Effector memory CD8-positive, alpha-beta T cell (primary cell): ENCODE measurements around the gene CTIF.

Experiments used
- ATAC-seq: fragments of 150-1000 bp; cut with Tn5 transposase; replicated peaks from 2 replicates; pipeline ENCODE4 v1.10.0; 2021; ENCODE audit warnings: mild to moderate bottlenecking, moderate library complexity
- DNase-seq, 3 experiments: peaks; one replicate each; pipeline ENCODE4 v3.0.0; 2021
- H3K27ac Mint-ChIP-seq, 2 donors: one replicate each; pipeline ENCODE4 v1.8.0; 2022; ENCODE audit warnings: mild to moderate bottlenecking in 2 of 2, mixed read lengths in 2 of 2, moderate library complexity in 2 of 2
- H3K27me3 Mint-ChIP-seq, 2 donors: one replicate each; pipeline ENCODE4 v1.8.0; 2022; ENCODE audit warnings: mixed read lengths in 2 of 2
- H3K36me3 Mint-ChIP-seq: one replicate; pipeline ENCODE4 v1.8.0; 2022; ENCODE audit warnings: mild to moderate bottlenecking, moderate library complexity, mixed read lengths; ENCODE audit not compliant: insufficient read depth
- H3K4me1 Mint-ChIP-seq, 2 donors: one replicate each; pipeline ENCODE4 v1.8.0; 2022; ENCODE audit warnings: low read depth in 2 of 2, mixed read lengths in 2 of 2
- H3K4me3 Mint-ChIP-seq, 2 donors: one replicate each; pipeline ENCODE4 v1.8.0; 2022; ENCODE audit warnings: mild to moderate bottlenecking in 2 of 2, mixed read lengths in 2 of 2, moderate library complexity in 2 of 2
- H3K9me3 Mint-ChIP-seq, 2 donors: one replicate each; pipeline ENCODE4 v1.8.0; 2022; ENCODE audit warnings: mixed read lengths in 2 of 2

The CTIF gene

DNA sequence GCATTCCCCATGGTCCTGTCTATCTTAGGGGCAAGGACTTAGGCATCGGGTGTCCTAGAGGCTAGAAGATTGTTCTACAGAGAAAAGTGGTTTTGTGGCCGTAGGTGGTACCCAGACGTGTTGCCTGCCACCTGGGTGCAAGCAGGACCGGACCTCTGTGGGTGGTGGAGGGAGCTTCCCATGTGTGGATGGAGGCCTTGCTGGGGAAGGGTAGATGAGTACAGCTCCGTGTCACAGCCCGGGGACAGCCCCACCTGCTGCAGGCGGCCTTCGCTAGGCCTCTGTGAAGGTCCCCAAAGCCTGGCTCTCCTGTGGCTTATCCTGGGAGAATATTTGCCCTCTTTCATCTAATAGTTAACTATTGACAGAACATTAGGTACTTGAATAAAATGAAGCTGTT lies 25.3 kb downstream of the CTIF start:
- H3K36me3 Mint-ChIP-seq, result no peaks in the 10 kb centered on the region
- H3K4me3 Mint-ChIP-seq, result no peak overlapping the region
- H3K27me3 Mint-ChIP-seq, result peaks cover 0 to 6% of the 10 kb centered on the region in 2 donors
- no peaks in the 10 kb centered on the region for H3K9me3 Mint-ChIP-seq
- H3K4me1 Mint-ChIP-seq, result peaks cover 0 to 1% of the 10 kb centered on the region in 2 donors
- ATAC-seq (no peak), DNase-seq (no peak)
- no peak overlapping the region for H3K27ac Mint-ChIP-seq

DNA sequence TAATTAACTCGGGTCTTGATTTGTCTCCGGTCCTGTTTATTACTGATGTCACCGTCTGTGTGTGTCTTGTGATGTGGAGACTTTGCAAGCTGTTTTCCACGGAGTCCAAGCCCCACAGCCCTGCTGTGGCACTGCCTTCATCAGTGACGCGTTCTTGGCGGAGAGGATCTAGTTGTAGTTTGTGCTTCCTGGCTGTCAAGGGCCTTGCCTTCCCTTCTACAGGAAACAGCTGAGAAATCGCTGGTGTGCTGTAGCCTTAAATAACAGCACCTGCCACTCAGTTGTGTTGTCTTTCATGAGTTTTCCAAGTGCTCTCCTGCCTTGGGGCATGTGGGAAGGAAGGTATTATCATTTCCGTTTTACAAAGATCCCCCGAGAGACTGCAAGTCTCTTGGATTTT lies 26.3 kb downstream of the CTIF start:
- H3K36me3 Mint-ChIP-seq, result no peaks in the 10 kb centered on the region
- H3K9me3 Mint-ChIP-seq, result no peaks in the 10 kb centered on the region
- H3K27ac Mint-ChIP-seq, result no peak overlapping the region
- peaks cover 0 to 11% of the 10 kb centered on the region in 2 donors for H3K27me3 Mint-ChIP-seq
- DNase-seq, result no peak
- H3K4me1 Mint-ChIP-seq, result peaks cover 0 to 1% of the 10 kb centered on the region in 2 donors
- no peak for ATAC-seq
- H3K4me3 Mint-ChIP-seq, result no peak overlapping the region

DNA sequence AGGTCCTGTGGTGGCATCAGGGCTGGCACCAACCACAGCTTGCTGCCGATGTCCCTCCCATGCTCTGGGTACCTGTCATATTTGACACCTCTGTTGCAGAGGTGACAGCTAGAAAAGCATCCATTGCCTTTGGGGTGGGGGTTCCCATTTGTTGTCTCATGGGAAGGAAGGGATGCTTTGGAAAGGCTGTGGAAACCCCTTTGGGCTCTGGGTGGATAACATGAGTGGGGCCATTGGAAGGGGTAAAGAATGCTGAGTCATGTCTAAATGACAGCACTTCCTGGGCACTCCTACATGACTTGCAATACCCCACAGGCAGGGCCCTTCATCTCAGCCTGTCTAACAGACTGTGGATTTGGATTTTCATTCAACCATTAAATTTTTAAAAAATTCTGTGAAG lies 27.8 kb downstream of the CTIF start:
- no peak overlapping the region for H3K27ac Mint-ChIP-seq
- ATAC-seq, result no peak
- no peak for DNase-seq
- H3K4me3 Mint-ChIP-seq, result no peak overlapping the region
- H3K4me1 Mint-ChIP-seq, result peaks cover 0 to 1% of the 10 kb centered on the region in 2 donors
- no peaks in the 10 kb centered on the region for H3K9me3 Mint-ChIP-seq
- no peaks in the 10 kb centered on the region for H3K36me3 Mint-ChIP-seq
- peaks cover 0 to 18% of the 10 kb centered on the region in 2 donors for H3K27me3 Mint-ChIP-seq

DNA sequence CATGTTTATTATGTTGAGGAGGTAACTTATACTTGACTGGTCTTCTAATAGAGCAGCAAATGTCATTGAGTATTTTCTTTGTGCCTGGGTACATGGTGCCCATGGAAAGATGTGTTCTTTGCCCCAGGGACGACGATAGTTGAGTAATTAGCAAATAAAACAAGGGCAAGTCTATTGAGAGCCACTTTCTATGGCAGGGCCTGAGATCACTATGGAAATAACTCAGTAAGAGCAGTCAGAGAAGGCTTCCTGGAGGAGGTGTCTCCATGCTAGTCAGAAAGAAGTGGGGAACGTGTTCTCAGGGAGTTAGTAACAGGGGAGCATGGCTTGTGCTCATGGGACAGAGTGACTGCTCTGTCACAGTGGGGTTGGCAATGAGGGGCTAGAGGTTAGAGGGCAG lies 28.6 kb downstream of the CTIF start:
- DNase-seq, result no peak
- ATAC-seq, result no peak

DNA sequence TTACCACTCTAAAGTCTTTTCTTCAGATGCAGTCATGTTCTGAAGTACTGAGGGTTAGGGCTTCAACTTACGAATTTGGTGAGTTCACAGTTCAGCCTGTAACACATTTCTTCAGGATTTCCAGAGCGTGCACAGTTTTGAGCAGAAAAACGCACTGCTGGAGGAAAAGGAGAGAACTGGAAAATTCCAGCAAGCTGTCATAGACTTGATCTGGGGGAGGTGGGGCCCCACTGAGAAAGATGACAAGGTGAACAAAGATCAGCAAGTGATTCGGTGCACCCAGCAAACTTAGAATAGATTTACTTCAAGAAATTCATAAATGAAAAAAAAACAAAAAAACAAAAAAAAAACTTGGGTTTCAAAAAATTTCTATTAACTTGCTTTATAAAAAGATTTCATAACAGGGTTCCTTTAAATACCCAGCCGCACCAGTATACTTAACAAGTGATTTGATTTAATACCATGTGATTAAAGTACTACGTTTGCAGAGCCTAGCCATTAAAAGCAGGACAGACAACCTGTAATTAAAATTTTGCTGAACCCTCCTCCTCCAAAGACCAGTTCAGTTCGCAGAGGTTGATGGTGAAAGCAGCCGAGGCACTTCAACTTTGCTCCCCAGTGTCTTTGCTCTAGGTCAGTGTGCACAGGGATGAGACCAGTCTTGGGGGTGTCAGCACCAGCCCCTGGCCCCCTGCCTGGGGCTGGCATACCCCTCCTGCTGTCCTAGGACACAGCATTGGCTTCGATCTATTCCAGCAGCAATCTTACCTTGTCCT lies 30.5 kb downstream of the CTIF start:
- Mint-ChIP-seq H3K4me1 (no peaks in the 10 kb centered on the region), H3K9me3 (no peaks in the 10 kb centered on the region), H3K27ac (no peak overlapping the region), H3K4me3 (no peak overlapping the region), H3K36me3 (peaks cover 4% of the 10 kb centered on the region), H3K27me3 (peaks cover 0 to 21% of the 10 kb centered on the region in 2 donors)
- ATAC-seq (no peak), DNase-seq (no peak)

More for the DNA sequence above, 28.6 kb downstream of the CTIF start:
- H3K36me3 Mint-ChIP-seq, result no peaks in the 10 kb centered on the region
- H3K27me3 Mint-ChIP-seq, result peaks cover 0 to 18% of the 10 kb centered on the region in 2 donors
- no peak overlapping the region for H3K27ac Mint-ChIP-seq
- H3K4me3 Mint-ChIP-seq, result no peak overlapping the region
- H3K9me3 Mint-ChIP-seq, result no peaks in the 10 kb centered on the region
- peaks cover 0 to 1% of the 10 kb centered on the region in 2 donors for H3K4me1 Mint-ChIP-seq

DNA sequence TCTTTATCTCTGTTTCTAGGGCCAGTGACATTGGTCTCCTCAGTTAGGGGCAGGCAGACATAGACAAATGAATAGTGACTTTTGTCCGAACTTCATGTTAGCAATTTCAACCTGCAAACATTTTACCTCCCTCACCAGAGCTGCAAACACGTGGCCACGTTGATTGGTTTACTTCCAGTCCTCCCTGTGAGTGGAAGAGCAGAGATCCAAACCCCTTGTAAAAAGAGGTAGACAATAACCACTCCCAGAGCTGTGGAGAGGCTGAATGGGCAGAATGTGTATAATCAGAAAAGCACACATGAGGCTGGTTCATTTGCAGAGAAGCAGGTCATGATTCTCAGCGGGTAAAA lies 31.1 kb downstream of the CTIF start:
- no peaks in the 10 kb centered on the region for H3K9me3 Mint-ChIP-seq
- ATAC-seq (no peak), DNase-seq (no peak)
- no peak overlapping the region for H3K4me3 Mint-ChIP-seq
- H3K4me1 Mint-ChIP-seq, result no peaks in the 10 kb centered on the region
- no peak overlapping the region for H3K27ac Mint-ChIP-seq
- H3K36me3 Mint-ChIP-seq, result peaks cover 4% of the 10 kb centered on the region
- peaks cover 0 to 22% of the 10 kb centered on the region in 2 donors for H3K27me3 Mint-ChIP-seq

DNA sequence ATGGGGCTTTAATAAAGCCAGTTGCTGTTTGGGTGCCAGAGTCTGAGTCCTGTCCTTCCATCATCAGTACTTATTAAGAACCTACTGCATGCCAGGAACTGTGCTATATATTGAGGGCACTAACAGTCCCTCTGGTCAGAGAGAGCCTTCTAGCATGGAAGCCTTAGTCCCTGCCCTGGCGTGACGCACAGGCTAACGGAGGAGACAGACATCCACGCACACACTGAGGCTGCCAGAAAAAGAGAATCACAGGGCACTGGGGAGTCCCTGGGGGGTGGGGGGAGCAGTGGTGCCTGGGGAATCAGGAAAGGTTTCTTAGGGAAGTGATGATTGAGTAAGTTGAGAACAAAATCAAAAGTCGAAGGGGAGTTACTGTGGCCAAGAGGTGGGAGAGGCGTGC lies 31.5 kb downstream of the CTIF start:
- H3K9me3 Mint-ChIP-seq, result no peaks in the 10 kb centered on the region
- H3K4me3 Mint-ChIP-seq, result no peak overlapping the region
- no peaks in the 10 kb centered on the region for H3K4me1 Mint-ChIP-seq
- ATAC-seq, result no peak
- no peak for DNase-seq
- H3K36me3 Mint-ChIP-seq, result peaks cover 4% of the 10 kb centered on the region
- peaks cover 0 to 22% of the 10 kb centered on the region in 2 donors for H3K27me3 Mint-ChIP-seq
- no peak overlapping the region for H3K27ac Mint-ChIP-seq

DNA sequence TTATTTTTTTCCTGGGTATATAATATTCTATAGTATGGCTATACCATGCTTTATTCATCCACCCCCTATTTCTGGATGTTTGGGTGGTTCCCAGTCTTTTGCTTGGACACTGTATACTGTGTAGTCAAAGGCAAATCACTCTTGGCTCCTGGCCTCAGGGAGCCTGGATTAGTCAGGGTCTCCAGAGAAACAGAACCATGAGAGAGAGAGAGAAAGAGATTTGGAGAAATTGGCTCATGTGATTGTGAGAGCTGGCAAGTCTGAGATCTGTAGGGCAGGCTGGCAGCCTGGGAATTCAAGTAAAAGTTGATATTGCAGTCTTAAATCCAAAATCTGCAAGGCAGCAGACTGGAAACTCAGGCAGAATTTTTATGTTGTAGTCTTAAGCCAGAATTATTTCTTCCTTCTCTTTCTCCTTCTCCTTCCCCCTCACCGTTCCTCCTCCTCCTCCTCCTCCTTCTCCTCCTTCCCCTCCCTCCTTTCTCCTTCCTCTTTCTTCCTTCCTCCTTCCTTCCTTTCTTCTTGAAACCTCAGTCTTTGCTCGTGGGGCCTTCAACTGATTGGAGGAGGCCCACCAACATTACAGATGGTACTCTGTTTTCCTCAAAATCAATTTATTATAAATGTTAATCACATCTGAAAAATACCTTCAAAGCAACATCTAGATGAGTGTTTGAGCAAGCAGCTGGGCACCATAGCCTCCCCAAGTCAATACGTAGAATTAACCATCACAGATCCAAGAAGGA lies 33.0 kb downstream of the CTIF start:
- Mint-ChIP-seq H3K9me3 (no peaks in the 10 kb centered on the region), H3K27ac (no peak overlapping the region), H3K4me3 (no peak overlapping the region), H3K27me3 (peaks cover 0 to 22% of the 10 kb centered on the region in 2 donors), H3K4me1 (no peaks in the 10 kb centered on the region), H3K36me3 (peaks cover 4% of the 10 kb centered on the region)
- no peak for DNase-seq
- no peak for ATAC-seq

DNA sequence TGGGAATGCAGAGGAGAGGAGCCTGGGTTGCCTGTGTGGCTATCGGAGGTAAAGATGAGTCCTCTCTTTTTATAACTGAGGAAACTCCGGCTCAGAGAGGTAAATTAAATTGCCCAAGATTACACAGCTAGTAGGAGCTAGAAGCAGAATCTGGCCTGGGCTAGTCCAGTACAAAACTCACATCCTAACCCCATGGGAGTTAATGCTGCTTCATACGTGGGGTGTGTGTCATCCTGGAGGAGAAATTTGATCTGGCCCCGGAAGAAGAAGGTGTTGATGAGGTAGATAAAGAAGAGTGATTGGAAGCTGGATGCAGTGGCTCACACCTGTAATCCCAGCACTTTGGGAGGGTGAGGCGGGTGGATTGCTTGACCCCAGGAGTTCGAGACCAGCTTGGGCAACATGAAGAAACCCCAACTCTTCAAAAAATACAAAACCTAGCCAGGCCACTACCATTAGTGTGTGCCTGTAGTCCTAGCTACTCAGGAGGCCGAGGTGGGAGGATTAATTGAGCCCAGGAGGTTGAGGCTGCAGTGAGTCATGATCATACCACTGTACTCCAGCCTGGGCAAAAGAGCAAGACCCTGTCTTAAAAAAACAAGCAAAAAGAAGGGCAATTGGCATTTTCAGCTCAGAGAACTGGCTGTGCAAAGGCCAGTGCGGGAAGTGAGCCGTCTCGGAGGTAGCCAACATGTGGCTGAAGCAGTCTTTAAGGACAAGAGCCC lies 33.7 kb downstream of the CTIF start:
- ATAC-seq (no peak), DNase-seq (no peak)
- Mint-ChIP-seq H3K36me3 (peaks cover 4% of the 10 kb centered on the region), H3K27ac (no peak overlapping the region), H3K4me3 (no peak overlapping the region), H3K9me3 (no peaks in the 10 kb centered on the region), H3K4me1 (no peaks in the 10 kb centered on the region), H3K27me3 (peaks cover 0 to 22% of the 10 kb centered on the region in 2 donors)

DNA sequence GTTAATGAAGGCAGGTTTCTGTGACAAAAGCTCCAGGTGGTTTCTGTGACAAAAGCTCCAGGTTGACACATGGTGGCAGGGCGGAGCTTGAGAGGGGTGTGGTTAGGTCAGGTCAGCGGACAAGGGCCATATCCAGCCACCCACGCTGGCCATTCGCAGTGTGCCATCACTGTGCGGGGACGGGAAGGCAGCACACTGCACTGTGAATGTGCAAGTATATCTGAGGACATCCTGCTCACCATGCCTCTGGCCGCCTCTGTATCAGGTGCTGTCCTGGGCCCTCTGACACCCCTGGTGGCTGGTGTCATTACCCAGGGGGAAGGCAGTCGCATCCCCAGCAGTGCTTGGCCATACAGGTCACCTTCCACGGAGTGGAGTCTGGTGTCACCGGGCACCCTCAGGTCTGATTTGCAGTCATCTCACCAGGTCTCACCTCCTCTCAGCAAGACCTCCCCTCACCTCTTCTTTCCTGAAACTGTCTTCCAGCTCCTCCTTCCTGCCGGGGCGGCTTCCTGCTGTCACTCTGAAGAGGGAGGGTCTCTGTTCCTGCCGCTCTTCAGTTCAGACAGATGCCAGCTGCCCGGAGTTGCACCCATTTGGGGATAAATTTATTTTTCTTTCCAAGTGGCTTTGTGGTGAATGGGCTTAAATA lies 34.9 kb downstream of the CTIF start:
- Mint-ChIP-seq H3K4me1 (no peaks in the 10 kb centered on the region), H3K27ac (no peak overlapping the region), H3K36me3 (peaks cover 4% of the 10 kb centered on the region), H3K9me3 (no peaks in the 10 kb centered on the region), H3K4me3 (no peak overlapping the region), H3K27me3 (peaks cover 0 to 22% of the 10 kb centered on the region in 2 donors)
- DNase-seq (no peak), ATAC-seq (no peak)

DNA sequence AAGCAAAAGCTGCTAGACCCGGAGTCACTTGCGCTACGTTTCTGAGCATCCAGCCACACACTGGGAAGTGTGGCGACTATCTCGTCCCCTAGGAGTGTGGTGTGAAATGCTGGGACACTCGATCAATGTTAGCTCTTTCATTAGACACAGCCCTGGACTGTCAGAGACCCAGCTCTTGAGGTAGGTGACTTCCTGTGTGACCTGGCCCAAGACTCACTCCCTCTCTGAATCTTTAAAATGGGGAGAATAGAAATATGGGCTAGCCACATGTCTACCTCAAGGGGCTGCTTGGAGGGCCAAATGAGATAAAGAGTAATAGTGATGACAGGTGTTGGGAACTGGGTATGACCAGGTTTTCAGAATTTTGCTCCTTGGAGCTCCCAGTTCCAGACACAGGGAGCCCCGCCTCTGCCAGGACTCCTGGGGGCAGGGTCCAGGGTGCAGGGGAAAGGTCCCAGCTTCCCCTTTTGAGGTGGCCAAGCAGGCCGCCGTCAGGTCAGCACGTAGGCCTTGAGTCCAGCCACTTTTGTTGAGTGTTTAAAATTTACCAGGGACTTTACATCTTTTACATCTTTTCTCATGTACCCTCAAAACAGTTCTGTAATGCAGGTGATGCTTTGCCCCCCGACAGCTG lies 36.0 kb downstream of the CTIF start:
- Mint-ChIP-seq H3K36me3 (peaks cover 4% of the 10 kb centered on the region), H3K4me1 (no peaks in the 10 kb centered on the region), H3K27ac (no peak overlapping the region), H3K27me3 (peaks cover 0 to 20% of the 10 kb centered on the region in 2 donors), H3K4me3 (no peak overlapping the region), H3K9me3 (no peaks in the 10 kb centered on the region)
- DNase-seq (no peak), ATAC-seq (no peak)

DNA sequence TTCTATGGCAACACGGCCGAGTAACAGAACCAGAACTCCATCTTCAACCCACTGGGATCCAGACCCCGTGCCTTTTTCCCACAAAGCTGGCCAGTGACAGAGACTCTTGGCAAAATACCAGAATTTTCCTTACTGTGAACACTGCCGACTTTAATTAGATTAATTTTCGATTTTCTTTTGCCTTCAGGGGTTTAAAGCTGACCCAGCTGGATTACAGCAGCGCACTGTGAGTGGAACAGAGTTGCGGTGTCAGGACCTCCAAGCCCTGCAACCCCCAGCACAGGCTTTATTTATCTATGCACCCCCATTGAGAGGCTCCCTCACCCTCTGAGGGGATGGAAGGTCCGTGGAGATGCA lies 36.4 kb downstream of the CTIF start:
- Mint-ChIP-seq H3K9me3 (no peaks in the 10 kb centered on the region), H3K27me3 (peaks cover 0 to 15% of the 10 kb centered on the region in 2 donors), H3K4me1 (no peaks in the 10 kb centered on the region), H3K4me3 (no peak overlapping the region), H3K36me3 (peaks cover 4% of the 10 kb centered on the region), H3K27ac (no peak overlapping the region)
- DNase-seq (no peak), ATAC-seq (no peak)
